Fibroblast of upper back skin (primary cell): ENCODE data around the gene RFX8.

Source experiments
- DNase-seq: peaks from one replicate; pipeline ENCODE4 v3.0.0-alpha.2; 2013

RFX8 gene

DNA sequence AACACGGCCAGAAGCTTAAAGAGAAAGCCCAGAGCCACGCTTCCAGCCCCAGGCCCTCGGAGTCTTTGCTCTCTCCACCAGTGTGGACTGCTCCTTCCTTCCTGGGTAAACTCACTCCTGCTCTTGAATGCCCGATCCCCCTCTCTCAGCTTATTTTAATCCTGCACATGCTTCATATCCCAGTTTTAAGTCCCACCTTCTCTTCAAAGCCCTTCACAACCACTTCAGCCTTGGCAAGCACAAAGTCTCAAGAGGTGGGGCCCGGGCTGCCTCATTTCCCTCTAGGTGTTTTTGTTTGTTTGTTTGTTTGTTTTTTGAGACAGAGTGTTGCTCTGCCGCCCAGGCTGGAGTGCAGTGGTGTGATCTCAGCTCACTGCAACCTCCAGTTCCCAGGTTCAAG is 66.0 kb downstream of the RFX8 start:
- DNase-seq = no peak

DNA sequence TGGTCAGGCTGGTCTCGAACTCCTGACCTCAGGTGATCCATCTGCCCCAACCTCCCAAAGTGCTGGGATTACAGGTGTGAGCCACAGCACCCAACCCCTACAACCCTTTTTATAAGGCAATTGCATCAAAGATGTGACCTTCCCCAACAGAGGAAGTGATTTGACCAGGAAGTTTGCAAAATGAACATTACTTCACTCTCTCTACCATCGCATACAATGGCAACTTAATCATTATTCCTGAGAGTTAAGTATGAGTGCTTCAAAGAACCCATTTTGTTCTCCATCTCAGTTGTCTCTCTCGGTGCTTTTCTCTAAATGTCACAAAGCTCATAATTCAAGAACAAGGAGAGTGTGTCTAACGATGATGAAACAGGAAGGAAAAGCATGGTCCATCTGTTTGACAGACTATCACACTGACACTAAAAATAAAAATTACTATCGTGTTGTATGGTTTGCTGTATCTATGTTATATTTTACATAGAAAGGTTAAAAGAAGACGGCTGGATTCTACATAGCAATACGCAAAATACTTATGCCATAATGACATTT is 69.5 kb downstream of the RFX8 start:
- DNase-seq = no peak

GRCh38 chr2:101403745-101404144 is 71.2 kb downstream of the RFX8 start:
- DNase-seq = no peak

GRCh38 chr2:101402630-101403029 is 72.3 kb downstream of the RFX8 start:
- no peak for DNase-seq

- no peak for DNase-seq
Measured at GRCh38 chr2:101401906-101402305, 73.0 kb downstream of the RFX8 start.

DNA sequence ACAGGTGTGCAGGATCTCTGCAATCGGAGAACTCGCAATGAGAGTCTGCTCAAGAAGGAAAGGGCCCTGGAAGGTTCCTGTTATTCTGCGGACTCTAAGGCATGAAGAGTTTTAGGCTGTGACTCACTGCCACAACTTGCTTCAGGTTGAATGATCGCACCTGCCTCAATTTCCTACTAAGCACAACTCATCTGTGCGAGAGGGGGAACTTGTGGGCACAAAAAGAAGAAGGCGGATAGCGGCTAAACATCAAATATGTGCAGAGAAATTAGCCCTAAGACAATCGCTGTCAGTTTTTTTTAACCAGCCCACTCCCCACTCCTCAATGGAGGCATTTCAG is 73.6 kb downstream of the RFX8 start:
- no peak for DNase-seq

DNA sequence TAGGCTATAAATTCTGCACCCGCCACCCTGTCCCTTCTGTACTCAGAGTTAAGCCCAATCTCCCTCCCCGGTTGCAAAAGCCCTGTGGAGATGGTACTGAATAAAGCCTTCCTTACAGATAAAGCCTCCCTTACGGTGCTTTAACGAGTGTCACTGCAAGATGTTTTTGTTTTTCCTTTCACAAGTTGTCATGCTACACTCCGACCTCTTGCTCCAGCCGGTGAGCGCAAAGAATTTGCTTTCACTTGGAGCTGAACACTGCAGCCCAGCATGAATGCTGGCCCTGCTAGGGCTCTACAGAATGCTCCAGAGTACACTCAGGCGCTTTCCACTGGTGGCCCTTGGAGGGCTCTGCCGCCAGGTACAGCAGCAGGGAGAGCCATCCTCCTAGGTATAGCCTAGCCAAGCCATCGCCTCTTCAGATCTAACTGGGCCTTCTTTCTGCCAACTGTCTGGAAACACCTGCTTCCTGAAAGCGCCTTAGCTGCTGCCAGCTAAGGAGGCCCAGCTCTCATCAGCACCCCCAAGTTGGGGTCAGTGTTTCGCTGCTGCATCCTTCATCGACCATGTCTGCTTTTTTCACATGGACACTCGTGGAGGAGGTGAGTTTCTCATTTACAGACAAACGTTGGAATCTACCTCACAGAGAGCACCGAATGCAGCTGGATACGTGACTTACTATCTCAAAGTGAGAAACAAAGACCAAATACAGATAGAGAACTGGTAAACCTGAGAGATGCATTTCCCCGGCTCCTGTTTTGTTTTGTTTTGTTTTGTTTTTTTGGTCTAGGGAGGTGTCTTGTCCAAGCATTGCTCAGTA is 74.2 kb downstream of the RFX8 start:
- DNase-seq = no peak

- no peak for DNase-seq
Measured at GRCh38 chr2:101400048-101400447, 74.9 kb downstream of the RFX8 start.

GRCh38 chr2:101399021-101399799 is 75.7 kb downstream of the RFX8 start:
- DNase-seq = no peak

GRCh38 chr2:101398116-101398821 is 76.6 kb downstream of the RFX8 start:
- peak; percentile 74 for DNase-seq

DNA sequence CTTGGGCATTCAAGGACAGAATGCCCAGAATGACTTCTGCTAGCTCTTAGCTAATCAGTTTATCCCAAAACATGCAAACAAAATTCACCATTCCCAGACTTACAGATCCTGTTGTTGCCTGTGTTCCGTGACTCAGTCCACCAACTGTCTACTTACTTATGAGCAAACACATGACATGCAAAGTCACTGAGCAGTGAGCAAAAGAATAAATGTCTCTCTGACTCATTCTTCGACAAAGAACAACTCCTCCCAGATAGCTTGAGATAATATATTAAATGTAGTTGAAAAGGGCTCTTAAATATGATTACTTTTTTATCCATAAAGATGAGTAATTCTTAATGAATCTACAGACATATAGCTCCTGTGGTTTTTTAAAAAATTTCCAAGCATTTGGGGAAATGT is 78.6 kb downstream of the RFX8 start:
- peak; percentile 94 for DNase-seq

GRCh38 chr2:101395545-101396315 is 79.2 kb downstream of the RFX8 start:
- peak; percentile 14 for DNase-seq

DNA sequence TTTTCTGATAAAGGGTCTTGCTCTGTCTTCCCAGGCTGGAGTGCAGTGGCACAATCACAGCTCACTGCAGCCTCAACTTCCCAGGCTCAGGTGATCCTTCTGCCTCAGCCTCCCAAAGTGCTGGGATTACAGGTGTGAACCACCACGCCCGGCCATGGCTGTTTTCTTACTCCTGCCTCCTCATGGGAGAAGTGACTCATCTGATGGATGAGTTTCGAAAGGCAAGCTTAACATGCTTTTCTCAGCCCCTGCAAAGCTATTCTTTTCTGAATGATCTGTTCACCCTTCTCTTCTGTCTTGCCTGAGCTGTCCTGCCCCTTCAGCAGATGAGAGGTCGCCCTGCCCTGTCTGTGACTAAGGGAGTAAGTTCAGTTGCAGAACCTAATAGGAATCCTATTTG is 86.7 kb downstream of the RFX8 start:
- DNase-seq = peak; percentile 62

- DNase-seq = peak; percentile 37
Measured at GRCh38 chr2:101387151-101387834, 87.6 kb downstream of the RFX8 start, which contains the start of gene CREG2. Gene CREG2, minus strand, starts transcription at chr2:101387503. Its CDS starts 46 bp downstream, at chr2:101387457.

DNA sequence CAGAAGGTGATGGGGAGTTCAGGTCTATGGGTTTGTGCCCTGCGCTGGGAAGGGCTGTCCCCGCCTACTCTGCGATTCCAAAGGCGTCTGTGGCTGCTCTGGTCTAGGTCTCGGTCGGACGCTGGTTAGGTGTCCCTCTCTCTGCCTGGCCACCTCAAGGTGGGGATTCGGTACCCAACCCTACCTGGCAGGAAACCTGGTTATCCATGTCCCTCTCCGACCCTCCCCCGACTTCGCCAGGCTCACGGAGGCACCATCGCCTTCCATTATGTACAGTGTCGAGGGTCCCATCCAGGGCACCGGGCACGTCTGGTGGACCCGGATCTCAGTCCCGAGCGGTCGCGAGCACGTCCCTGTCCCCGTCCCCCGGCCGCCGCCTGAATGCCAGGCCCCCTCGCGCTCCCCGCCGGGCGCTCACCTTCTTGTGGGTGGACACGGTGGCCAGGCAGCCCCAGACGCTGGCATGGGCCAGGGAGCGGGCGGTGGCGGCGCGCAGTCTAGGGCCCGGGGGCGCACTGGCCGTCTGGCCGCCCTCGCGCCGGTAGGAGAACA is 88.2 kb downstream of the RFX8 start:
- DNase-seq = no peak

GRCh38 chr2:101383016-101383541 is 91.8 kb downstream of the RFX8 start:
- DNase-seq = no peak

GRCh38 chr2:101382442-101382841 is 92.5 kb downstream of the RFX8 start:
- no peak for DNase-seq

- DNase-seq = peak; percentile 56
Measured at GRCh38 chr2:101380376-101380775, 94.5 kb downstream of the RFX8 start.

- DNase-seq = no peak
Measured at GRCh38 chr2:101379091-101379490, 95.8 kb downstream of the RFX8 start.

GRCh38 chr2:101375653-101376052 is 99.3 kb downstream of the RFX8 start:
- DNase-seq = no peak
